A549 (cell line): ENCODE measurements around the gene SLC25A26.

Source experiments
- BHLHE40 ChIP-seq: IDR thresholded peaks from 2 replicates; pipeline ENCODE4 v1.6.1; 2012; ENCODE audit warnings: low read depth, low read length, inconsistent platforms
- CEBPB ChIP-seq, 2 experiments: fragments of >200 bp in 1 of 2; sonication (Bioruptor Twin) in 1 of 2; formaldehyde crosslinking in 1 of 2; IDR thresholded peaks; 2 replicates each; pipeline ENCODE4 v1.6.1; 2012 to 2016
- CHD4 ChIP-seq: fragments of 200-600 bp; sonication (generic); IDR thresholded peaks from 2 replicates; pipeline ENCODE4 v1.6.1; 2016; ENCODE audit warnings: antibody characterized with exemption, mild to moderate bottlenecking, borderline replicate concordance
- EHMT2 ChIP-seq: fragments of 200-600 bp; sonication (generic); IDR thresholded peaks from 2 replicates; pipeline ENCODE4 v1.6.1; 2016; ENCODE audit warnings: antibody characterized with exemption, low read depth, mild to moderate bottlenecking, moderate library complexity
- EP300 ChIP-seq, 2 experiments: fragments of >200 bp; sonication (Bioruptor Twin); formaldehyde crosslinking; IDR thresholded peaks; 2 replicates in 1 of 2; 3 replicates in 1 of 2; pipeline ENCODE4 v1.6.1; 2016 to 2017
- POLR2A ChIP-seq: IDR thresholded peaks from 2 replicates; pipeline ENCODE4 v1.6.1; 2012; ENCODE audit warnings: mild to moderate bottlenecking, low read length
- POLR2AphosphoS2 ChIP-seq: conservative IDR thresholded peaks from 2 replicates; pipeline ENCODE4 v1.6.1; 2012; ENCODE audit warnings: low read length, improper control_type of control experiment, inconsistent platforms
- RAD21 ChIP-seq, 2 experiments: fragments of >200 bp in 1 of 2; sonication (Bioruptor Twin) in 1 of 2; formaldehyde crosslinking in 1 of 2; IDR thresholded peaks in 1 of 2; conservative IDR thresholded peaks in 1 of 2; 2 replicates in 1 of 2; 3 replicates in 1 of 2; pipeline ENCODE4 v1.6.1; 2012 to 2018; ENCODE audit warnings: inconsistent platforms in 1 of 2
- TF ChIP-seq, protein P1 (sequence below): IDR thresholded peaks from 2 replicates; pipeline ENCODE4 v1.6.1; 2012
- TF ChIP-seq, protein P2 (sequence below): fragments of >200 bp; sonication (Bioruptor Twin); formaldehyde crosslinking; IDR thresholded peaks from 3 replicates; pipeline ENCODE4 v1.5.1; 2016
- TF ChIP-seq, protein P3 (sequence below): IDR thresholded peaks from 2 replicates; pipeline ENCODE4 v1.6.1; 2012
- TF ChIP-seq, protein P4 (sequence below): fragments of >200 bp; sonication (Bioruptor Twin); formaldehyde crosslinking; IDR thresholded peaks from 3 replicates; pipeline ENCODE4 v1.6.1; 2016
- TF ChIP-seq, protein P5 (sequence below): fragments of 200-600 bp; sonication (generic); IDR thresholded peaks from 2 replicates; pipeline ENCODE4 v1.6.1; 2016; ENCODE audit warnings: antibody characterized with exemption, mild to moderate bottlenecking, moderate library complexity

DNA sequence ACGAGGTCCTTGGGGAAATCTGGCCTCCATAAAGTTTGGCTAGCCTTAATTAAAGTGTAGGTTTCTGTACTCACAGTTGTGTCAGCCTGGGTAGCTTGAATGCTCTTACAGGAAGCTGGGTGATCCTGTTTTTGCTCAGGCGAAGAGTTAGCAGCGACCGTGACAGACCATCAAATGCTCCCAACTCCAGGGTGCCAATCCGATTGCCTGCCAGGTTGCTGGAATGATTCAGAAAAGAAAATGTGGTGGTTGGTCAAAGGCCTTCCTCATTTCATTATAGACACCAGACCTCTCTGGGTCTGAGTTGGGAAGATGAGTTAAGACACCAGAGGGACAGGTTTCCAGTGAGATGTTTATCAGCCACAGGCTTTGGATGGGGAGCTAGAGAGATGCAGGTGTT lies 194.0 kb downstream of the SLC25A26 start:
- TF ChIP-seq RAD21 (conservative IDR thresholded peaks at IDR 0.05 in 1 of 2, IDR thresholded peaks at IDR 0.05 in 1 of 2): no peak
- TF ChIP-seq, protein P1, sequence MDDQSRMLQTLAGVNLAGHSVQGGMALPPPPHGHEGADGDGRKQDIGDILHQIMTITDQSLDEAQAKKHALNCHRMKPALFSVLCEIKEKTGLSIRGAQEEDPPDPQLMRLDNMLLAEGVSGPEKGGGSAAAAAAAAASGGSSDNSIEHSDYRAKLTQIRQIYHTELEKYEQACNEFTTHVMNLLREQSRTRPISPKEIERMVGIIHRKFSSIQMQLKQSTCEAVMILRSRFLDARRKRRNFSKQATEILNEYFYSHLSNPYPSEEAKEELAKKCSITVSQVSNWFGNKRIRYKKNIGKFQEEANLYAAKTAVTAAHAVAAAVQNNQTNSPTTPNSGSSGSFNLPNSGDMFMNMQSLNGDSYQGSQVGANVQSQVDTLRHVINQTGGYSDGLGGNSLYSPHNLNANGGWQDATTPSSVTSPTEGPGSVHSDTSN: no peak
- TF ChIP-seq, protein P2, sequence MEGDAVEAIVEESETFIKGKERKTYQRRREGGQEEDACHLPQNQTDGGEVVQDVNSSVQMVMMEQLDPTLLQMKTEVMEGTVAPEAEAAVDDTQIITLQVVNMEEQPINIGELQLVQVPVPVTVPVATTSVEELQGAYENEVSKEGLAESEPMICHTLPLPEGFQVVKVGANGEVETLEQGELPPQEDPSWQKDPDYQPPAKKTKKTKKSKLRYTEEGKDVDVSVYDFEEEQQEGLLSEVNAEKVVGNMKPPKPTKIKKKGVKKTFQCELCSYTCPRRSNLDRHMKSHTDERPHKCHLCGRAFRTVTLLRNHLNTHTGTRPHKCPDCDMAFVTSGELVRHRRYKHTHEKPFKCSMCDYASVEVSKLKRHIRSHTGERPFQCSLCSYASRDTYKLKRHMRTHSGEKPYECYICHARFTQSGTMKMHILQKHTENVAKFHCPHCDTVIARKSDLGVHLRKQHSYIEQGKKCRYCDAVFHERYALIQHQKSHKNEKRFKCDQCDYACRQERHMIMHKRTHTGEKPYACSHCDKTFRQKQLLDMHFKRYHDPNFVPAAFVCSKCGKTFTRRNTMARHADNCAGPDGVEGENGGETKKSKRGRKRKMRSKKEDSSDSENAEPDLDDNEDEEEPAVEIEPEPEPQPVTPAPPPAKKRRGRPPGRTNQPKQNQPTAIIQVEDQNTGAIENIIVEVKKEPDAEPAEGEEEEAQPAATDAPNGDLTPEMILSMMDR: no peak
- TF ChIP-seq, protein P3, sequence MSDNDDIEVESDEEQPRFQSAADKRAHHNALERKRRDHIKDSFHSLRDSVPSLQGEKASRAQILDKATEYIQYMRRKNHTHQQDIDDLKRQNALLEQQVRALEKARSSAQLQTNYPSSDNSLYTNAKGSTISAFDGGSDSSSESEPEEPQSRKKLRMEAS: no peak
- TF ChIP-seq POLR2A: no peak
- TF ChIP-seq, protein P4, sequence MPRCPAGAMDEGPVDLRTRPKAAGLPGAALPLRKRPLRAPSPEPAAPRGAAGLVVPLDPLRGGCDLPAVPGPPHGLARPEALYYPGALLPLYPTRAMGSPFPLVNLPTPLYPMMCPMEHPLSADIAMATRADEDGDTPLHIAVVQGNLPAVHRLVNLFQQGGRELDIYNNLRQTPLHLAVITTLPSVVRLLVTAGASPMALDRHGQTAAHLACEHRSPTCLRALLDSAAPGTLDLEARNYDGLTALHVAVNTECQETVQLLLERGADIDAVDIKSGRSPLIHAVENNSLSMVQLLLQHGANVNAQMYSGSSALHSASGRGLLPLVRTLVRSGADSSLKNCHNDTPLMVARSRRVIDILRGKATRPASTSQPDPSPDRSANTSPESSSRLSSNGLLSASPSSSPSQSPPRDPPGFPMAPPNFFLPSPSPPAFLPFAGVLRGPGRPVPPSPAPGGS: no peak
- TF ChIP-seq BHLHE40: no peak
- TF ChIP-seq CEBPB (IDR thresholded peaks at IDR 0.05): no peak
- TF ChIP-seq EHMT2: no peak
- TF ChIP-seq POLR2AphosphoS2: no peak
- TF ChIP-seq, protein P5, sequence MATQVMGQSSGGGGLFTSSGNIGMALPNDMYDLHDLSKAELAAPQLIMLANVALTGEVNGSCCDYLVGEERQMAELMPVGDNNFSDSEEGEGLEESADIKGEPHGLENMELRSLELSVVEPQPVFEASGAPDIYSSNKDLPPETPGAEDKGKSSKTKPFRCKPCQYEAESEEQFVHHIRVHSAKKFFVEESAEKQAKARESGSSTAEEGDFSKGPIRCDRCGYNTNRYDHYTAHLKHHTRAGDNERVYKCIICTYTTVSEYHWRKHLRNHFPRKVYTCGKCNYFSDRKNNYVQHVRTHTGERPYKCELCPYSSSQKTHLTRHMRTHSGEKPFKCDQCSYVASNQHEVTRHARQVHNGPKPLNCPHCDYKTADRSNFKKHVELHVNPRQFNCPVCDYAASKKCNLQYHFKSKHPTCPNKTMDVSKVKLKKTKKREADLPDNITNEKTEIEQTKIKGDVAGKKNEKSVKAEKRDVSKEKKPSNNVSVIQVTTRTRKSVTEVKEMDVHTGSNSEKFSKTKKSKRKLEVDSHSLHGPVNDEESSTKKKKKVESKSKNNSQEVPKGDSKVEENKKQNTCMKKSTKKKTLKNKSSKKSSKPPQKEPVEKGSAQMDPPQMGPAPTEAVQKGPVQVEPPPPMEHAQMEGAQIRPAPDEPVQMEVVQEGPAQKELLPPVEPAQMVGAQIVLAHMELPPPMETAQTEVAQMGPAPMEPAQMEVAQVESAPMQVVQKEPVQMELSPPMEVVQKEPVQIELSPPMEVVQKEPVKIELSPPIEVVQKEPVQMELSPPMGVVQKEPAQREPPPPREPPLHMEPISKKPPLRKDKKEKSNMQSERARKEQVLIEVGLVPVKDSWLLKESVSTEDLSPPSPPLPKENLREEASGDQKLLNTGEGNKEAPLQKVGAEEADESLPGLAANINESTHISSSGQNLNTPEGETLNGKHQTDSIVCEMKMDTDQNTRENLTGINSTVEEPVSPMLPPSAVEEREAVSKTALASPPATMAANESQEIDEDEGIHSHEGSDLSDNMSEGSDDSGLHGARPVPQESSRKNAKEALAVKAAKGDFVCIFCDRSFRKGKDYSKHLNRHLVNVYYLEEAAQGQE: no peak
- no peak for TF ChIP-seq CHD4
- no peak for TF ChIP-seq EP300 (IDR thresholded peaks at IDR 0.05)
